NCI-H345 treated with DMSO at 0.1 percent for 48 hours (cell line): Measurements from ENCODE around the gene ATP13A1.

Source experiments
- DNase-seq: peaks from one replicate; lab custom pipeline; 2025; ENCODE audit not compliant: unreplicated experiment; lab: John Stamatoyannopoulos, UW

ATP13A1 gene

DNA sequence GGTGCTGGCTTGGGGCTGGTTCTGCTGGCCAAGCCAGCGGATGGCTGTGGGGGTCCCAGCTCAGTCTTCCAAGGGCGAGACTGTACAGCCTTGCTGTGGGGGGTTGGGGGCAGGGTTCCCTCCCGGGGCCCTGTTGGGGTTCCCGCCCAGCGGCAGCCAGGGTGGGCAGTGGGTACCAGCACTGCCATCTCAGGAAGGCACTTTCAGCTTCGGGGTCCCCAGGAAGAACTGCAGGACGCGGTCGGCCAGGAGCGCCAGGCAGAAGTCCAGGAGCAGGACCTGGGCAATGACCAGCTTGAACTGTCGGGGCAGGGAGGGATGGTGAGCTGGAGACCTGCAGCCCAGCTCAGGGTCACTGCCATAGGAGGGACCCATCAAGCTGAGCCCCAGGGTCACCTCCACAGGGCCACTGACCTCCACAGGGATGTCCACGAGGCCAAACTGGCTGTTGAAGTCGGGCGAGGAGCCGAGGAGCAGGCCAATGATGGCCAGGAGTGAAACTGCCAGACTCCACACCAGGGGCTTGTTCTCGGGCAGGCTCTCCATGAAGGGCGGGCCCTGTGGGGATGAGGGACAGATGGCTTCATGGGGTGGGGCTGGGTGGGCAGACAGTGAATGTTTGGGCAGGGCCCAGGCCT is 18.1 kb downstream of the ATP13A1 start:
- DNase-seq = no peak

DNA sequence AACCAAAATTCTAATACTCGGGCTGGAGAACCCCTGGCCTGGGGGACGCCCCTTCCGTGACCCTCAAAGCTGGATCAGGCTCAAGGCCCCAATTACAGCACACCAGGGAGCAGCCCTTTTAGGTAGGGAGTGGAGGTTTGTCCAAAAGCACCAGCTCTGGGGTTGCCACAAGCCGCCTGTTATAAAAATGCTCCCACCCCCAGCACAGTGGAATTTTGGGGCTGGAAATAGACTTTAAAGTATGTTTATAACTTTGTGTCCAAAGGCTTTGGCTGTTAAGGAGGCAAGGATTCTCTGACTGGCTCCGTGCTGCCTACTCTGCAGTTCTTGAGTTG is 19.5 kb downstream of the ATP13A1 start:
- no peak for DNase-seq

DNA sequence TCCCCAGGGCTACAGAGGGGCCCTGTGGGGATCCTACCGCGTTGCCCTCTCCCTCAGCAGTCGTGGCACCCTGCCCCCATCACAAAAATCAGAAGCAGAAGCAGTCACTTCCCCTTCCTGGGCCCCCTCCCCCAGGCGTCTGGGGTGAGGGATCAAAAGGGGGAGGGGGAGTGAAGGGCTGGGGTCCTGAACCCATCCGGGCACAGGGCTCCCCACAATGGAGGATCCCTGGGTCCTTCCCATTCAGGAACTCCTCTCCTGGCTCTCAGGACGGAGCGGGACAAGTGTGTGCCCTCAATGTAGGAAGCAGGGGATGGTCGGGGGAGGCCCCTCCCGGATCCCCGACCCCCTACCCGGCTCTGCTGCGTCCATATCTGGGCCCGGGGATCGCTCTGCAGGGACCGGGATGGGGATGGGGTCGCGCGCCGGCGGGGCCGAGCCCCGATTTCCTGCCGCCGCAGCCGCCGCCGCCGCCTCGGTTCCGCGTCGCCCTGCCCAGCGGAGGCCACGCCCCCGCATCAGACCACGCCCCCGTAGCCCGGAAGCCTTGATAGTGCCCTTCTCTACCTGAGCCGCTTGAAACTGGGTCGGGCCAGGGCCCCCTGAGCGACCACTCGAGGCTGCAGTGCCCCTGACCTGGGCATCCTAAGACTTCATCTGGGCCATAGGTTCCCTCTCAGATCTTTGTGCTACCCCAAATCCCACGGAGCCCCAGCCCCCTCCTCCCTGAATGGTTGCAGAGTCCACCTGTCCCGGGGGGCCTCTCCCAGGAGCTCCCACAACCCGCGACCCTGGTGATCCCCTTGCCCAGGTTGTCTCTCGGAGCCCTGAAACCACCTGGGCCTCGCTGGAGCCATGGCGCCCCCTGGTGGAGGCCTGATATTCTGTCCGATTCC is 20.1 kb downstream of the ATP13A1 start, which contains the start of gene GMIP:
Gene GMIP (minus strand): TSS at position 500 of the 896 bp plus-strand sequence. CDS start 128 bp downstream, at position 372.
- peak; percentile 45 for DNase-seq

DNA sequence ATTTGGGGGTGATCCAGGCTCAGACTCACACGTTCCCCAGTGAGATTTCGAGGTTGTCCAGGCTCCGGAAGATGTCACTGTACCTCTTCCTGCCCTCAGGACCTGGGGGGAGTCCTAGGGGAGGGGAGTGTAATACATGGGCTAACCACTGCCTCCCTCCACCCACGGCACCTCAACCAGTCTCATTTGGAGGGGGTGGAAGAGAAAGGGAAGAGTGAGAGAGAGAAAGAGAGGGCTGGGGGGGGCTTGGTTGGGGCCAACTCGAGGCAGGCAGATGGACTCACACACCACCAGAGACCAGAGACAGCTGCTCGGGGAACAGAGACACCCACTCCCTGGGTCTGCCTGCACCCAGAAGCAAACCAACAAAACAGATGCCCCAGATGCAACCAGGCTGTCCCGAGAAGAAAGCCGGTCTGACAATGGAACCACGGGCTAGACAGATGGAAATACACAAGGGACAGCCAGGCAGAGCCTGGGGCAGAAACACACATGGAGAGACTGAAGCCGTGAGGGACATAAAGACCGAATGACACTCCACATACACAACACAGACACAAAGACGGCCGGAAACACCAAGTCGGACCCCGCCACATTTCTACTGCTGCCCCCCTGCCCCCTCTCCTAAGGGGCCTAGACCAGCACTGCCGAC is 20.8 kb downstream of the ATP13A1 start:
- no peak for DNase-seq

DNA sequence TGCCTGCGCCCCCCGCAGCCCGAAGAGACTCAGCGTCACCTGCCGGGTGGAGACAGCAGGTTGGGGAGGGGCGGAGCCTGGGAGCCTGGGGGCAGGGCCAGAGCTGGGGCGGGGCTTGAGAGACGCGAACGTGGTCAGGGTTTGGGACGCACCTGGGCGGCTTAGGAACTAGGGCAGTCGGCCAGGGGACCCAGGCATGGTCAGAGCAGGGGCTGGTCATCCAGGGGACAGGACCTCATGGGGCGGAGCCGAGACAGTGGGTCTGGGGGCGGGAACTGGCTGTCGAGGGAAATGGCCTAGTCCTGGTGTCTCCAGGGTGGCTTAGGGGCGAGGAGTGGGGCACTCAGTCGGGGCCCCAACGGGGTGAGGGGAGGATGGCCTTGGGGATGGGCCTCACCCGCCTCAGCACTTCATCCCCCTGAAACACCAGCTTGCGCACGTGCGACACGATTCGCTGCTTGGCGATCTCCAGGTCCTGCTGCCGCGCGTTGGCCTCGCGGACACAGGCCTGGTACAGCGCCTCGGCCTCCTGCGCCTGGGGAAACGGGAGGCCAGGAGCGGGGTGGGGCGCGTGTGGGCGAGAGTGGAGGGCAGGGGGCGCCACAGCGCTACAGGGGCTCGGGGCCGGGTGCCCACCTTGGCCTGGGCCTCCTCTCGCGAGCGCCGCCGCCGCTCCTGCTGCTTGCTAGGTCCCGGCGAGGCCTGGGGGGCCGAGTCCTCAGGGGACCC is 25.8 kb downstream of the ATP13A1 start:
- no peak for DNase-seq

DNA sequence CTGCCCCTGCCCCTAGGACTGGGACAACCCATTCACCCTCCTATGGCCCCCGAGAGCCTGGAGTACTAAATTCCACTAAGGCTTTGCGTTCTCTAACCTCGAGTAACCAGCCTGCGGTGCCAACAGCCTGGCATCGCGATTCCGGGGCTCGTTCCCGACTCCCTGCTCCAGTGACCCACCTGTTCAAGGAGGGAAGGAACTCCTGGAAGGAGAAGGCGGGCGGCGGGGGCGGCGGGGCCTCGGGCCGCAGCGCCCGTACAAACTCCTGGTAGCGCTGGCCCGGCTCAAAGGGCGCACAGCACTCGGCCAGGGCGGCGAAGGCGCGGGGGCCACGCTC is 26.3 kb downstream of the ATP13A1 start:
- DNase-seq = no peak

DNA sequence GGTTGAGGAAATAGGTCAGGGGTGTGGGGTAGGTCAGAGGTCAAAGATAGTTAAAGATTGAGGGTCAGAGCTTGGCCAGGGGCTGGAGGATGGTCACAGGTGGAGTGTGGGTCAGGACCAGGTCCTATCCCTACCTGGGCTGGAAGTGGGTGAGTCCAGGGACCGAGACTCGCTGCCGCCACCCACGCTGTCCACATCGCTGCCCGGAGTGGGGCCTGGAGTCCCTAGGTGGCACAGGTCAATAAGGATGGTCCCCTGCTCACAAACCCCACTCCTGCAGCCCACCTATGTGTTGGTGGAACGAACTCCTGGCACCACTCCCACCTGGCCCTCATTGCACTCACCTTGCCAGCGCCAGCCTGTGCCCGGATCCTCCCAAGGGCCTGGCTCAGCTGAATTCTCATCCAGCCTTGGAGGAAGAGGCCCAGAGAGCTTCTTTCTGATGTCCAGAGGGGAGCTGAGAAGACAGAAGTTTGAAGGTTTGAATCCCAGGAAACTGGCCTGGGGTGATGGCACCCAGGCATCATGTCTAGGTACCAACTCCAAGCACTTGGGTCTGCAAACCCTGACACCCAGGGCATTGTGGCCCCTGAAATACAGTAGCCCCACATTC is 26.8 kb downstream of the ATP13A1 start:
- DNase-seq = no peak

DNA sequence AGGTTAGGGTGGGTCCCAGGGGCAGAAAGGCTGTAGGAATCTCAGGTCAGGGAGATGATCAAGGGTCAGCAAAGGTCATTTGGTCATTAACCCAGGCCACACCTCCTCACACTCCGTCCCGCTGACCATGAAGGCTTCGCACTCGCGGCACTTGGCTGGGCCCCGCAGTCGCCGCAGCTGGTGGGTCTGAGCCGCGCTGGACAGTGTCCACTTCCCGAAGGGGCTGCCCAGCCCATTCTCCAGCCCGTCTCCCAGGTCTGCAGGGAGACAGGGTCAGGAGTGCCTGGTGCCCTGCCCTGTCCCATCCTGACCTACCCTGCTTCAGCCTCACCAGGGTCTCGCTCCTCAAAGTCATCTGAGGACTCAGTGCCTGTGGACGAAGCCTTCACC is 28.2 kb downstream of the ATP13A1 start:
- DNase-seq = no peak

DNA sequence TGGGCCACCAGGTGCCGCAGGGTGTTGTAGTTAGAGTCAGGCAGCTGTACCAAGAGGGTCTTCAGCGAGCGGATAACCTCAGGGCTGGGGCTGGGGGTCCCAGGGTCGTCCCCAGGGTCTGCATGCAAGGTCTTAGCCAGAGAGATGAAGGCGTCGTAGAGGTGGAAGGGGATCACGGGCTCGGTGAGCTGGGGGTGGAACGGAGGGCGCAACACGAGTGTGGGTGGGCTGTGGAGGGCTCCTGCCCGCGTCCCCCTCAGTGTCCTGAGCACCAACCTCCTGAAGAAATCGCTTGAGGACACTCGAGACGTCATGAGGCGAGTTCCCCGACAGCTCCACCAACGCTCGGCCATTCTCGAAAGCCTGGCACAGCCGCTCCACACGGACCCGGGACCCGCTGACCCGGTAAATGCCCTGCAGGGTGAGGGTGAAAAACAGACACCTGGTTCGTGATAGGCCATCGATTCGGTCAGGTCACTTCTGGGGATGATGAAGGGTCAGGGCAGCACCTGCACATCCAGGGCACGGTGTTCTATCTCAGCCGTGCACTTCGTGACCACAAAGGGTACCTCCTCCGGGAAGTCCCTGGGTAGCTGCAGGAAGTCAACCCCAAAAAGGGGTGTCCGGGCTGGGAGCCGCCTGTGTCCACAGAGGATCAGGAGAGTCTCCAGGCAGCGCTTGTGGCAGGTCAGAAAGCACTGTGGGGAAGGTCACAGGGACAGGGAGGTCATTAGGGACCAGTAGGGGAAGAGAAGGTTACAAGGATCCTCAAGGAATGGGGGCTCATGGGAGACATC is 28.8 kb downstream of the ATP13A1 start:
- DNase-seq = no peak

DNA sequence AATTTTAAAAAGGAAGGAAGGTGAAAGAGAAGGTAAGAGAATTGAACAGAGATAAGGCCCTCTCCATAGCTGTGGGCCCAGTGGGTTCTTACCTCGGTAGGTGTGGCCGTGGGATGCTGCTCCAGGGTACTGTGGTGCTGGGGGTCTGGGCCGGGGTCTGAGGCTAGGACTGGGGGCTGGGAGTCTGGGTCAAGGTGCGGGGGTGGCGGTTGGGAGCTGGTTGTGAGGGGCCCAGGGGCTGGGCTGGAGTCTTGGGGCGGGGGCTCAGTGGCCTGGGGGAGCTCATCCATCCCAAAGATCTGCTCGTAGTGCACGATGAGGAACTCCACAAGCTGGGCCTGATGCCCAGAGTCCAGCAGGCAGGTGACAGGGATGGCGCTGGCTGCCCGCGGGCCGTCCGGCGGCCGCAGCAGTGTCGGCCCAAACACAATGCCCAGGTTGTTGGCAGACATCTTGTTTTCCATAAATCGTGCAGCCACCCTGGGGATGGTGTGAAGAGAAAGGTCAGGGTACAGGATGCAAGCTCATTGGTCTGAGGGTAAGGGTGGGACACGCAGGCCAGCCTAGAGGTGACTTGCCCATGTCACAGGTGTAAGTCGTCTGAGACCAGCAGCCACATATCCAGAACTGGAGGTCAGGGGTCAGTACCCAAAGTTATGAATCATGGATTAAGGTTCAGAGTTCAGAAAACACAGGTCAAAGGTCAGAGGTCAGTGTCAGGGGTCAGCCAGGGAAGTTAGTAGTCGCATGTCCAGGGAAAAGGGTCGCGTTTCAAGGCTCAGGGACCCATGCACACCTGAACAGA is 29.6 kb downstream of the ATP13A1 start:
- DNase-seq = no peak

DNA sequence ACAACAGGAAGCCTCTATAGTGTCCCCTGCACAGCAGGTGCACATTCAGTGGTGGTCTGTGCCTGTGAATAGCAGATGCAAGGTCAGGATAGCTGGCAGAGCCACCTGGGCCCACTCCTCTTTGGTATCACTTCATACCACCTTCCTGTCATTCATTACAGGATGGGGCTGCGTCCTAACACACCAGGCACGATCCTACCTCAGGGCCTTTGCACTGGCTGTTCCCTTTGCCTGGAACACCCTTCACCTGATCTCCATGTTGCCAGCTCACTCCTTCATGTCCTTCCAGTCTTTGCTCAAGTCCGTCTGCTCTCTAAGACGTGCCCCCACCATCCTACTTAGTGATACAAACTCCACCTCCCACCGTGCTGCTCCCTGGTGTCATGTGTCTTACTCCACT is 30.8 kb downstream of the ATP13A1 start:
- no peak for DNase-seq

DNA sequence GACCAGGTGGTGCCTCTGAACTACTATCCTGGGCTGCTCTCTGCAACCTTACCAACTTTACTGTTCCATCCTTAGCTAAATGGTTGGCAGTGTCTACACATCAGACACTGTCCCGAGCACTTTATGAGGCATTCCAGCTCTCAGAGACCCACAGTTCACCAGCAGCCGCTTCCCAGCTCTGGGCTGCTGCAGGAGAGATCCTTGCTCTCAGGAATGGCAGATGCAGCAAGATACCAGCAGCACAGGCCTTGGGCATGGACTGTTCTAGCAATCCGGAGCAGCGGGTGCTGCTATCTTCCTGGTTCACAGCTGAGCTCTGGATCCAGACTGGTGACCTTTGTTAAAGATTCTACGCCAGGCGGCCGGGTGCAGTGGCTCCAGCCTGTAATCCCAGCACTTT is 32.1 kb downstream of the ATP13A1 start:
- DNase-seq = no peak

DNA sequence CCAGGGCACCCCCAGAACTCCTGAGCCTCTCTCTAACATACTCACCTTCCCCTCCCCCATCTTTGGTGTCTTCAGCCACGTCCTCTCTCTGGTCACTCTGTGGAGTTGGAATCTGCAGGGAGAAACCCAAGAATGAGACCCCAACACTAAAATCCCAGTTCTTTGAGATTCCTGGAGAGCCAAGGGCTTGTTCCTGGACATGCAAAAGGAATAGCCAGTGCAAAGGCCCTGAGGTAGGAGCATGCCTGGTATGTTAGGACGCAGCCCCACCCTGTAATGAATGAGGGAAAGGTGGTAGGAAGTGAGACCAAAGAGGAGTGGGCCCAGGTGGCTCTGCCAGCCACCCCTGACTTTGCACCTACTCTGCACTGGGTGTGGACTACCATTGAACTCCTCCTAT is 33.0 kb downstream of the ATP13A1 start:
- no peak for DNase-seq

DNA sequence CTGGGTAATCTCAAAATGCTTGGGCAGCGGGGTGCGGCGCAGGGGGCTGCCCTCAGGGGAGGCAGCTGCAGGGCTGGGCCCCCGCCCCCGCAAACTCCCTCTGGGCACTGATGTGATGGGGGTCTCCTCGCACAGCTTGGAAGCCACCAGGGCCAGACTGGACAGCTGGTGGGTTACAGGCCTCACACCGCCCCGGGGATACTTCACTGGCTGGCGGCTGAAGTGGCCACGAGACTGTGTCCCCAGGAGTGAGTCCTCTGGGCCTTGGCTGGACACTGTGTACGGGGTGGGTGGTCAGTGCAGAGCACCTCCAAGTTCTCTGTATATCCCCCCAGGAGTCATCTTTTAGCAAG is 33.4 kb downstream of the ATP13A1 start:
- no peak for DNase-seq

DNA sequence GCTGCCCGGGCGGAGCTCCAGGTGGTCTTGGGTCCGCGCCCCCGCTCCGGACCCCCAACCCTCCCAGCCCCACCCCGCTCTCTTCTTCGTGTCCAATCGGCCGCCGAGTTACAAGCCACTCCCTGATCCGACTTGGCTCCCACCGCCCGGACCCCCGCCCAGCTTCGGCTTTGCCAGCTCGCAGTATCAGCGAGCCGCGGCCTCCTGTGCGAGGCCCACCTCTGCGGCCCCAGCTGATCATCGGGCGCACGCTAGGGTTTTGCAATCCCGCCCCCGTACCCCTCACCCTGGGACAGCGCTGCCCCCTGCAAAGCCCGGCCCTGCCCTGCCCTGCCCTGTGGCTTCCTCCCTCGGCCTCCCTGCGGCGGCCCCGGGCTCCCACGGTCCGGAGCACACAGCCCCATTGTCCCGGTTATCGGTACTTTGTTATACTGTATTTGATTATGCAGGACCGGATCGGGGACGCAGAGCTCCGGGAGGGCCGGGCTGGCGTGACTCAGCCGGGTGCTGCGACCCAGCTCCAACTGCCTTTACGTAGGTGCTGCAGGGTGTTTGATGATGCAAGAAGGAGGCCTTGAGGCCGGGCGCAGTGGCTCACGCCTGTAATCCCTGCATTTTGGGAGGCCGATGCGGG is 34.9 kb downstream of the ATP13A1 start:
- peak; percentile 51 for DNase-seq

DNA sequence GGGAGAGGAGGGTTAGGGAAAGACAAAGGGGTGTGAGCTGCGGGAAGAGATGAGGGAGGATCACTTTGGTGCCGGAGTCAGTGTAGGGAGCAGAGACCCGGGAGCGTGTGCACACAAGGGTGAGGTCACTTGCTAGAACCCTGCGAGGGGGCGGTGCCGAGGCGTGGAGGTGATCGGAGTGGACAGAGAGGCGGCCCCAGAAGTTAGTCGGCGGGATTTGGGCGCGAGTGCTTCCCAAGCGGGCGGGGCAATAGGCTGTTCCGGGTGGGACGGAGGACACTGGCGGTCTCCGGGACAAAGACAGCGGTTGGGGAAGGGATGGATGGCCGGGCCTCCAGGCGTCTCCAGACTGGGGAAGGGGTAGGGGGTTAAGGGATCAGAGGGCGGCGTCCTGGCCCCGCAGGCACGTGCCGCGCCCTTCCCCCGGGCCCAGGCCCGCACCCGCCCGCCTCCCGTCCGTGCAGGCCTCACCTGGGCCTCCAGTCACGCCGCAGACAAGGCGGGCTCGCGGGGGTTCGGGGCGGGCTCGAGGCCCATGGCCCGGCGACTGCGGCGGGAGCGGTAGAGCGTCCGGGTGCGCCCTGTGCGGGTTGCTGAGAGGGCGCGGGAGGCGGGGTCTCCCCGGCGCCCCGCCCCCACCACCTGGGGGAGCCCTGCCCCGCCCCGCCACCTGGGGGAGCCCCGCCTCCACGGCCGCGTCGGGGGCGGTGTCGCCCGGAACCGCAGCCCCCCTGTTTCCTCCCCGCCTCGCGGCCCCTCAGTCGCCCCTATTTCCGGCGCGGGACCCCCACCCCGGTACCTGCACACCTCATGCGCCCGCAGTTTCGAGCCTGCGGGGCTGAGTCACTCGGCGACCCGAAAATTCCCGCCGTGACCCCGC is 35.6 kb downstream of the ATP13A1 start, which contains the start of gene LPAR2:
Gene LPAR2 (minus strand): TSS at position 600 of the 880 bp plus-strand sequence. CDS start 945 bp downstream, outside the sequence.
- peak; percentile 51 for DNase-seq

DNA sequence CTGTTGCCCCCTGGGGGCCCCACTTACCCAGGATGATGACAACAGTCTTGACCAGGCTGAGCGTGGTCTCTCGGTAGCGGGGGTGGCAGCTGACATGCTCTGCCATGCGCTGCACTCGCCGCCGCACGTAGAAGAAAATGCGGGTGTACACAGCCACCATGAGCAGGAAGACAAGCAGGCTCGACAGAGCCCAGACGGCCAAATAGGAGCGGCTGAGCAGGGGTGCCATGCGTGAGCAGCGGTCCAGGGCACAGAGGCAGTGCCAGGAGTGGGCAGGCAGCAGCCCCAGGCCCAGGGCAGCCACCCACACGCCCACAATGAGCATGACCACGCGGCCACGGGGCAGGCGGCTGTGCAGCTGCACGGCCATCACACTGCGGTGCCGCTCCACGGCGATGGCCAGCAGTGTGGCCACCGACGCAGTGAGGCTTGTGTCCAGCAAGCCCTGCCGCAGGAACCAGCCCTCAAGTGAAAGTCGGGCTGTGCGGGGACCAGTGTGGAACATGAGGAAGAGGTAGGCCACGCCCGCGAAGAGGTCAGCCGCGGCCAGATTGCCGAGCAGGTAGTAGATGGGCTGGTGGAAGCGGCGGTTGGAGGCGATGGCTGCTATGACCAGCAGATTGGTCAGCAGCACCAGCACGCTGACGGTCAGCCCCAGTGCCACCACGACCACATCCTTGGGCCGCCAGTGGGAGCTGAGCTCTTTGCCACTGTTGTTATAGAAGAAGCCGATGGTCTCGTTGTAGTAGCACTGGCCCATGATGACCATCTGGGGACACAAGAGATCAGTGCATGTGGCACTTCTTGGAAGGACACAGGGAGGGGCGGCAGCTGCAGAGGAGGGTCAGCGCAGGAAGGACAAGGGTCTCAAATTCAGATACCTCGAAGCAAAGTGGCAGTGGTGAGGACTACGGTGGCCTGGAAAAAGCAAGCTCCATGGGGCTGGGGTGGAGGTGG is 36.7 kb downstream of the ATP13A1 start:
- DNase-seq = no peak
